ENCODE data around the gene AHCYL2. TPM values are rescaled to one million over a fixed set of nuclear protein-coding genes. Genes with fewer than 3 reads are reported as not detected.

Gene AHCYL2
- total and polyA plus RNA-seq, 7 experiments from 2014 or later = 8.6 to 22.2 (median 20.1) TPM

DNA sequence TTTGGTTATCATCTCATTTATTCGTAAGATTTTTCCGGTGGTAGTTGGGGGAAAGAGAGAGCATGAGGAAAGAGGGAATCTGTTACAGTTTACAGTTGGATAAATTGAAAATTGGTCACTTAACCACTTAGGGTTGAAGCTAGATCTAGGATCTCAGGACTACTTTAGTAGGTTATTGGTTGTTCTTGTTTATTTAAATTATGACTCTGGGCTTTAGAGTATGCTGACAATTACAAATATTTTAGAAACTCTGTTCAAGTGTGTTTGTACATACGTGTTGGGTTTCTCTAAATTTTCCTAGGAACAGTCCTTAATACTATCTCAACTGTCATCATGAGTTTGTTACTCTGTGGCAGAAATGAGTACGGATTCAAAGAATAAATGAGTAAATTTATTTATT is 160.8 kb downstream of the AHCYL2 start:
- no peaks in the 10 kb centered on the region for H3K27me3 Mint-ChIP-seq
- no peaks in the 10 kb centered on the region for H3K9me3 Mint-ChIP-seq
- peaks cover 0 to 17% (median 0%) of the 10 kb centered on the region in 3 experiments for H3K36me3 ChIP-seq (ENCODE audit: control insufficient read depth in 2 of 3, insufficient read depth in 3 of 3, low read length in 3 of 3)
- H3K4me3 ChIP-seq (ENCODE audit: low read length) = no peak overlapping the region
- no peaks in the 10 kb centered on the region for H3K9me3 ChIP-seq (ENCODE audit: control insufficient read depth in 2 of 3, low read length in 3 of 3)
- intact Hi-C loops (cut with micrococcal nuclease) = no loop called here
- no peak overlapping the region for H3K4me3 Mint-ChIP-seq
- no peak overlapping the region for H3K27ac Mint-ChIP-seq
- no peaks in the 10 kb centered on the region for H3K4me1 ChIP-seq (ENCODE audit: control insufficient read depth in 2 of 2, insufficient read depth in 2 of 2, low read length in 2 of 2)
- ATAC-seq (no peak), DNase-seq (no peak)
- H3K36me3 Mint-ChIP-seq = peaks cover 3 to 42% (median 12%) of the 10 kb centered on the region in 5 donors
- peaks cover 0 to 17% (median 0%) of the 10 kb centered on the region in 7 donors for H3K4me1 Mint-ChIP-seq
- POLR2A ChIA-PET = no interaction called here
- H3K27ac ChIP-seq (ENCODE audit: low read depth, low read length) = no peak overlapping the region
- no peaks in the 10 kb centered on the region for H3K27me3 ChIP-seq (ENCODE audit: control insufficient read depth in 2 of 2, insufficient read depth in 2 of 2, low read length in 2 of 2)
- CTCF ChIA-PET = interaction anchor here (1.2 kb wide), 1 partner anchor 18 kb away, joined by 3 read pairs; no protein-coding TSS in a partner anchor

DNA sequence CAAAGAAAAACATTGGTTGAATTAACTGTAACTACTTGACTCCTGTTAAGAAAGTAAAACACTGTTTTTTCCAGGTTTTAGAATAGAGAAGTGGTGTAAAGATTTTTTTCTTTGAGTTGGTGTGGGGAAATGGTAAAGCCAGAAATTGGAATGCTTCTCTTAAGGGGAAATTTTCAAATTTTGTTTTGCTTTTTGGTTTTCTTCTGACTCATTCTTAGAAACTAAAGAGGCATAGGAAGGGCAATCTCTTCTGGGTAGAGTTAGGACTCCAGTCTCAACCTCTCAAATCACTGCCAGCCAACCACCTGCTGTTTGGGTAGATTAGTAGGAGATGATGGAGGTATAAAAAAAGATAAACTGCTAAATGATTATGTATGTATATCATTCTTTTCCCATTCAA is 161.7 kb downstream of the AHCYL2 start:
- CTCF ChIA-PET = interaction anchor here (0.8 kb wide), 1 partner anchor 8 kb away, joined by 3 read pairs; no protein-coding TSS in a partner anchor
- H3K4me1 ChIP-seq (ENCODE audit: control insufficient read depth in 2 of 2, insufficient read depth in 2 of 2, low read length in 2 of 2) = no peaks in the 10 kb centered on the region
- ATAC-seq = no peak
- H3K27me3 ChIP-seq (ENCODE audit: control insufficient read depth in 2 of 2, insufficient read depth in 2 of 2, low read length in 2 of 2) = no peaks in the 10 kb centered on the region
- H3K36me3 Mint-ChIP-seq = peaks cover 3 to 43% (median 14%) of the 10 kb centered on the region in 5 donors
- H3K36me3 ChIP-seq (ENCODE audit: control insufficient read depth in 2 of 3, insufficient read depth in 3 of 3, low read length in 3 of 3) = peaks cover 0 to 18% (median 1%) of the 10 kb centered on the region in 3 experiments
- H3K4me3 Mint-ChIP-seq = no peak overlapping the region
- no peaks in the 10 kb centered on the region for H3K27me3 Mint-ChIP-seq
- intact Hi-C loops (cut with micrococcal nuclease) = no loop called here
- no peak for DNase-seq
- POLR2A ChIA-PET = no interaction called here
- H3K27ac ChIP-seq (ENCODE audit: low read depth, low read length) = no peak overlapping the region
- no peaks in the 10 kb centered on the region for H3K9me3 Mint-ChIP-seq
- no peak overlapping the region for H3K4me3 ChIP-seq (ENCODE audit: low read length)
- H3K4me1 Mint-ChIP-seq = peaks cover 0 to 17% (median 0%) of the 10 kb centered on the region in 7 donors
- H3K9me3 ChIP-seq (ENCODE audit: control insufficient read depth in 2 of 3, low read length in 3 of 3) = no peaks in the 10 kb centered on the region
- H3K27ac Mint-ChIP-seq = peak overlapping the region in 1 of 9 donors; percentile 14

DNA sequence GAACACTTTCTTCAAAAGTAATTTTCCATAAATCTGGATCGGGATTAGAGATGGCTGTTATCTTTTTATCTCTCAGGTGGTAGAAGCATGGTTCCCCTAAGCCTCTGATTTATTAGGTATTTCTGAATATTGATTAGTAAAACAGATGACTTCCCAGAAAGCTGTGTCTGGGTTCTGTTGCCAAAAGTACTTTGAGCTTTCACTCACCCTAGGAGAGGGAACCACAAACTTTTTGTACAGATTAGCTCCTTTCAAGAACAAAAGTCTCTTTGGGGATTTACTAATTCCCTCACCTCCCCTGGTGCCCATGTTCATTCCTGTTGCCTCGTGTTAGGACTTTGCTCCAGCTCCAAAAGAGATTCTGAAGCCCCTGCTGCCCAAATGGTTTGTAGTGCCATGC is 162.7 kb downstream of the AHCYL2 start:
- ATAC-seq (no peak), DNase-seq (no peak)
- no peaks in the 10 kb centered on the region for H3K27me3 ChIP-seq (ENCODE audit: control insufficient read depth in 2 of 2, insufficient read depth in 2 of 2, low read length in 2 of 2)
- H3K9me3 ChIP-seq (ENCODE audit: control insufficient read depth in 2 of 3, low read length in 3 of 3) = no peaks in the 10 kb centered on the region
- peaks cover 0 to 10% (median 0%) of the 10 kb centered on the region in 7 donors for H3K4me1 Mint-ChIP-seq
- POLR2A ChIA-PET = no interaction called here
- H3K4me3 Mint-ChIP-seq = no peak overlapping the region
- intact Hi-C loops (cut with micrococcal nuclease) = no loop called here
- no peak overlapping the region for H3K4me3 ChIP-seq (ENCODE audit: low read length)
- H3K36me3 ChIP-seq (ENCODE audit: control insufficient read depth in 2 of 3, insufficient read depth in 3 of 3, low read length in 3 of 3) = peaks cover 0 to 18% (median 4%) of the 10 kb centered on the region in 3 experiments
- H3K36me3 Mint-ChIP-seq = peaks cover 3 to 43% (median 12%) of the 10 kb centered on the region in 5 donors
- H3K4me1 ChIP-seq (ENCODE audit: control insufficient read depth in 2 of 2, insufficient read depth in 2 of 2, low read length in 2 of 2) = no peaks in the 10 kb centered on the region
- H3K27ac Mint-ChIP-seq = peak overlapping the region in 1 of 9 donors; percentile 41
- H3K27me3 Mint-ChIP-seq = no peaks in the 10 kb centered on the region
- CTCF ChIA-PET = interaction anchor here (0.8 to 1.0 kb wide), 2 partner anchors 9 to 20 kb away, joined by 3 to 4 read pairs; no protein-coding TSS in a partner anchor
- H3K9me3 Mint-ChIP-seq = no peaks in the 10 kb centered on the region
- H3K27ac ChIP-seq (ENCODE audit: low read depth, low read length) = no peak overlapping the region

DNA sequence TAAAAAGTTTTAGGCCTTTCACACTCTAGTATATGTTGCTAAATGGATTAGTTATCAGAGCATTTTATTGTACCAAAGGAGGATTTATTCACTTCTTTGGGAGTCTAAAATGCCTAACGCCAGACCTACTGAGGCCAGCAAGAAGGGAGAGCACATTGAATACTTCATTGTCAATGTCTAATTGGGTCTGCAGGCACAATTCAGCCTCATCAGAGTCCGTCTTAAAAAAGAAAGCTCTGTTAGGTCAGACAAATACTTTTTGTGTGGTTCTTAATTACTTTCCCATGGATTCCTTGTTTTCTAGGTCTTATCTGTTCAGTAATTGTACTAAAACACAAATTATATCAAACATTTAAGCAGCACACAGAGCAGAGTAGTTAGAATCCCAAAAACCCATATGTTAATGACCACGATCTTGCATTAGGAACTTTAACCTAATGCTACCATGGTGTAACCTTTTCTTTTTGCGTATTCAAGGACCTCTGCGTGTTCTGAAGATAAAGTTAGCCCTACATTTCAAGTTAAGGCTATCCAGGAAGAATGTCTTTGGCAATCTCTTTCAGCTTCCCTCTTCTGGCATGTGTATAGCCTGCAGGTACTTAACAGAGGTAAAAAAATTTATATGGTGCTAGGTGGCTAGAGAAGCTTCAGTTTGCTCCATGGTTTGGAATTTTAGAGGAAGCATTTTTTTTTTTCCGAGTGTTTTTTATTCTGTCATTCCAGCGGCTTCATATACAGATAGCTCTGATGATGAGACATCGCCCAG is 163.7 kb downstream of the AHCYL2 start:
- H3K4me1 Mint-ChIP-seq = peaks cover 0 to 8% (median 0%) of the 10 kb centered on the region in 7 donors
- H3K9me3 Mint-ChIP-seq = no peaks in the 10 kb centered on the region
- intact Hi-C loops (cut with micrococcal nuclease) = no loop called here
- DNase-seq (no peak), ATAC-seq (no peak)
- Histone ChIP-seq H3K4me1 (ENCODE audit: control insufficient read depth in 2 of 2, insufficient read depth in 2 of 2, low read length in 2 of 2) (no peaks in the 10 kb centered on the region), H3K27ac (ENCODE audit: low read depth, low read length) (no peak overlapping the region), H3K9me3 (ENCODE audit: control insufficient read depth in 2 of 3, low read length in 3 of 3) (no peaks in the 10 kb centered on the region), H3K27me3 (ENCODE audit: control insufficient read depth in 2 of 2, insufficient read depth in 2 of 2, low read length in 2 of 2) (no peaks in the 10 kb centered on the region), H3K36me3 (ENCODE audit: control insufficient read depth in 2 of 3, insufficient read depth in 3 of 3, low read length in 3 of 3) (peaks cover 0 to 13% (median 4%) of the 10 kb centered on the region in 3 experiments), H3K4me3 (ENCODE audit: low read length) (no peak overlapping the region)
- no peaks in the 10 kb centered on the region for H3K27me3 Mint-ChIP-seq
- no peak overlapping the region for H3K27ac Mint-ChIP-seq
- no peak overlapping the region for H3K4me3 Mint-ChIP-seq
- ChIA-PET POLR2A (interaction anchor here (0.7 kb wide), 1 partner anchor 270 kb away, joined by 3 read pairs; no protein-coding TSS in a partner anchor), CTCF (interaction anchor here (0.7 kb wide), 2 partner anchors 48 to 50 kb away, joined by 3 read pairs; no protein-coding TSS in a partner anchor)
- peaks cover 3 to 41% (median 9%) of the 10 kb centered on the region in 5 donors for H3K36me3 Mint-ChIP-seq

DNA sequence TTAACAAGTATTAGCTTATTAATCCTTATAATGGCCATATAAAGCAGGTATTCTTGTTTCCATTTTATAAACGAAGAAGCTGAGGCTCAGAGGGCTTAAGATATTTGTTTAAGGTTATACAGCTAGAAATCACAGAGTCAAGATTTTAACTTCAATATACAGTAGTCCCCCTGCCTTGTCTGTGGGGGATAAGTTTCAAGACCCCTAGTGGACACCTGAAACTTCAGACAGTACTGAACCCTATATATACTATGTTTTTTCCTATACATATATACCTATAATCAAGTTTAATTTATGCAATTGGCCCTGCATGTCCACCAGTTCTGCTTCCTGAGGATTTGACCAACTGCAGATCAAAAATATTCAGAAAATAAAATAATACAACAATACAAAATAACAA is 165.0 kb downstream of the AHCYL2 start:
- ChIA-PET CTCF (interaction anchor here (0.6 kb wide), 1 partner anchor 15 kb away, joined by 3 read pairs; no protein-coding TSS in a partner anchor), POLR2A (no interaction called here)
- no peak overlapping the region for H3K27ac Mint-ChIP-seq
- H3K4me1 Mint-ChIP-seq = peaks cover 0 to 6% (median 0%) of the 10 kb centered on the region in 7 donors
- Histone ChIP-seq H3K4me3 (ENCODE audit: low read length) (no peak overlapping the region), H3K9me3 (ENCODE audit: control insufficient read depth in 2 of 3, low read length in 3 of 3) (no peaks in the 10 kb centered on the region), H3K27me3 (ENCODE audit: control insufficient read depth in 2 of 2, insufficient read depth in 2 of 2, low read length in 2 of 2) (no peaks in the 10 kb centered on the region), H3K4me1 (ENCODE audit: control insufficient read depth in 2 of 2, insufficient read depth in 2 of 2, low read length in 2 of 2) (no peaks in the 10 kb centered on the region), H3K36me3 (ENCODE audit: control insufficient read depth in 2 of 3, insufficient read depth in 3 of 3, low read length in 3 of 3) (peaks cover 0 to 10% (median 4%) of the 10 kb centered on the region in 3 experiments), H3K27ac (ENCODE audit: low read depth, low read length) (no peak overlapping the region)
- H3K27me3 Mint-ChIP-seq = no peaks in the 10 kb centered on the region
- H3K9me3 Mint-ChIP-seq = no peaks in the 10 kb centered on the region
- H3K36me3 Mint-ChIP-seq = peaks cover 1 to 37% (median 11%) of the 10 kb centered on the region in 5 donors
- intact Hi-C loops (cut with micrococcal nuclease) = no loop called here
- no peak for DNase-seq
- H3K4me3 Mint-ChIP-seq = no peak overlapping the region
- ATAC-seq = no peak

DNA sequence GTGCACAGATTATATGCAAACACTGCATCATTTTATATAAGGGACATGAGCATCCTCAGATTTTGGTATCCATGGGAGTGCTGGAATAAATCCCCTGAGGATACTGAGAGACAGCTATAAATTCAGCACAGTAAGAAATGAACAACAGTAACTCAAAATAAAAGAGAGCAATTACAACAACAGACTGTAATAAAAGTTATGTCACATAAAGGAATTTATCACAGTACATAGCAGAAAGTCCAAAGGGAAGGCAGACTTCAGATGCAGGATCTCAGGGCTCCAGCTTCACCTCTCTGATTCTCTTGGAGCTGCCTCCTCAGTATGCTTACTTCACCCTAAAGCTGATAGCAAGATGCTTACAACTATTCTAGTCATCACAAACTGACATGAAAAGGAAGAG is 165.5 kb downstream of the AHCYL2 start:
- H3K4me3 ChIP-seq (ENCODE audit: low read length) = no peak overlapping the region
- POLR2A ChIA-PET = no interaction called here
- CTCF ChIA-PET = no interaction called here
- H3K27ac ChIP-seq (ENCODE audit: low read depth, low read length) = no peak overlapping the region
- DNase-seq (no peak), ATAC-seq (no peak)
- Mint-ChIP-seq H3K4me3 (no peak overlapping the region), H3K4me1 (peaks cover 0 to 6% (median 0%) of the 10 kb centered on the region in 7 donors), H3K9me3 (no peaks in the 10 kb centered on the region), H3K27me3 (no peaks in the 10 kb centered on the region), H3K27ac (no peak overlapping the region), H3K36me3 (peaks cover 1 to 40% (median 11%) of the 10 kb centered on the region in 5 donors)
- H3K9me3 ChIP-seq (ENCODE audit: control insufficient read depth in 2 of 3, low read length in 3 of 3) = no peaks in the 10 kb centered on the region
- H3K4me1 ChIP-seq (ENCODE audit: control insufficient read depth in 2 of 2, insufficient read depth in 2 of 2, low read length in 2 of 2) = no peaks in the 10 kb centered on the region
- H3K27me3 ChIP-seq (ENCODE audit: control insufficient read depth in 2 of 2, insufficient read depth in 2 of 2, low read length in 2 of 2) = no peaks in the 10 kb centered on the region
- H3K36me3 ChIP-seq (ENCODE audit: control insufficient read depth in 2 of 3, insufficient read depth in 3 of 3, low read length in 3 of 3) = peaks cover 0 to 15% (median 4%) of the 10 kb centered on the region in 3 experiments
- intact Hi-C loops (cut with micrococcal nuclease) = no loop called here

Data from naive thymus-derived CD4-positive, alpha-beta T cell (primary cell).